Middle frontal gyrus (tissue), 1 donor: Measurements from ENCODE around the gene KRTAP4-11.
"Not testable (repeated sequence)": the region's sequence is repeated elsewhere in the genome, so short reads cannot be mapped to it uniquely, and the experiment has no call there.

Experiments
- DNase-seq: peaks from one replicate; pipeline ENCODE4 v3.0.0-alpha.2; 2015; ENCODE audit warnings: low spot score; ENCODE audit errors: extremely low spot score

The KRTAP4-11 gene

GRCh38 chr17:41123991-41124371 is 5.8 kb upstream of the KRTAP4-11 start, which contains the start of gene KRTAP4-12:
Gene KRTAP4-12 (minus strand): TSS chr17:41124182. CDS start chr17:41124122, 60 bp downstream.
- not testable (repeated sequence) for DNase-seq

GRCh38 chr17:41123292-41123990 is 5.3 kb upstream of the KRTAP4-11 start:
- not testable (repeated sequence) for DNase-seq

- DNase-seq: no peak
These were observed 3.6 kb upstream of the KRTAP4-11 start for GRCh38 chr17:41121742-41122141.

- not testable (repeated sequence) for DNase-seq
These were observed 1.8 kb upstream of the KRTAP4-11 start for GRCh38 chr17:41119696-41120690.

- DNase-seq: no peak
These were observed 548 bp upstream of the KRTAP4-11 start for GRCh38 chr17:41118721-41119120.

- no peak for DNase-seq
These were observed 1.9 kb downstream of the KRTAP4-11 start for GRCh38 chr17:41116297-41116696.

GRCh38 chr17:41111151-41111885 is 6.9 kb downstream of the KRTAP4-11 start:
- DNase-seq: no peak

GRCh38 chr17:41108728-41109386 is 9.3 kb downstream of the KRTAP4-11 start:
- DNase-seq: not testable (repeated sequence)

- DNase-seq: no peak
These were observed 10.2 kb downstream of the KRTAP4-11 start for GRCh38 chr17:41107941-41108450.

- DNase-seq: not testable (repeated sequence)
These were observed 12.8 kb downstream of the KRTAP4-11 start, which contains the start of gene KRTAP4-9 for GRCh38 chr17:41105347-41105746. Gene KRTAP4-9 (plus strand): TSS chr17:41105389. CDS start chr17:41105389, 0 bp downstream.

- DNase-seq: not testable (repeated sequence)
These were observed 13.7 kb downstream of the KRTAP4-11 start for GRCh38 chr17:41104386-41105038.

- no peak for DNase-seq
These were observed 14.3 kb downstream of the KRTAP4-11 start for GRCh38 chr17:41103896-41104295.

GRCh38 chr17:41101586-41102259 is 16.4 kb downstream of the KRTAP4-11 start, which contains the start of gene KRTAP4-16:
Gene KRTAP4-16 (minus strand): TSS chr17:41102209. CDS start chr17:41102209, 0 bp downstream.
- DNase-seq: no peak

GRCh38 chr17:41099682-41100480 is 18.3 kb downstream of the KRTAP4-11 start:
- DNase-seq: not testable (repeated sequence)

- no peak for DNase-seq
These were observed 19.7 kb downstream of the KRTAP4-11 start for GRCh38 chr17:41098481-41098880.

- no peak for DNase-seq
These were observed 20.1 kb downstream of the KRTAP4-11 start, which contains the start of gene KRTAP4-8 for GRCh38 chr17:41098042-41098441. Gene KRTAP4-8 (minus strand): TSS chr17:41098142. CDS start chr17:41098084, 58 bp downstream.

GRCh38 chr17:41096055-41096454 is 22.1 kb downstream of the KRTAP4-11 start:
- no peak for DNase-seq

- DNase-seq: not testable (repeated sequence)
These were observed 29.3 kb downstream of the KRTAP4-11 start for GRCh38 chr17:41088760-41089352.
